C4-2B (cell line): ENCODE measurements around the gene MUC6.
"Not testable (repeated sequence)": the region's sequence is repeated elsewhere in the genome, so short reads cannot be mapped to it uniquely, and the experiment has no call there.

Experiments used
- H3K27ac ChIP-seq: fragments of 450-650 bp; 2 replicates; pipeline ENCODE4 v1.5.1; 2017
- ZFX ChIP-seq: fragments of 450-650 bp; IDR thresholded peaks from 2 replicates; pipeline ENCODE4 v1.6.1; 2017
- TF ChIP-seq, protein P1 (sequence below): fragments of 450-650 bp; conservative IDR thresholded peaks from 2 replicates; pipeline ENCODE4 v1.5.1; 2017; ENCODE audit warnings: mild to moderate bottlenecking

The MUC6 gene

DNA sequence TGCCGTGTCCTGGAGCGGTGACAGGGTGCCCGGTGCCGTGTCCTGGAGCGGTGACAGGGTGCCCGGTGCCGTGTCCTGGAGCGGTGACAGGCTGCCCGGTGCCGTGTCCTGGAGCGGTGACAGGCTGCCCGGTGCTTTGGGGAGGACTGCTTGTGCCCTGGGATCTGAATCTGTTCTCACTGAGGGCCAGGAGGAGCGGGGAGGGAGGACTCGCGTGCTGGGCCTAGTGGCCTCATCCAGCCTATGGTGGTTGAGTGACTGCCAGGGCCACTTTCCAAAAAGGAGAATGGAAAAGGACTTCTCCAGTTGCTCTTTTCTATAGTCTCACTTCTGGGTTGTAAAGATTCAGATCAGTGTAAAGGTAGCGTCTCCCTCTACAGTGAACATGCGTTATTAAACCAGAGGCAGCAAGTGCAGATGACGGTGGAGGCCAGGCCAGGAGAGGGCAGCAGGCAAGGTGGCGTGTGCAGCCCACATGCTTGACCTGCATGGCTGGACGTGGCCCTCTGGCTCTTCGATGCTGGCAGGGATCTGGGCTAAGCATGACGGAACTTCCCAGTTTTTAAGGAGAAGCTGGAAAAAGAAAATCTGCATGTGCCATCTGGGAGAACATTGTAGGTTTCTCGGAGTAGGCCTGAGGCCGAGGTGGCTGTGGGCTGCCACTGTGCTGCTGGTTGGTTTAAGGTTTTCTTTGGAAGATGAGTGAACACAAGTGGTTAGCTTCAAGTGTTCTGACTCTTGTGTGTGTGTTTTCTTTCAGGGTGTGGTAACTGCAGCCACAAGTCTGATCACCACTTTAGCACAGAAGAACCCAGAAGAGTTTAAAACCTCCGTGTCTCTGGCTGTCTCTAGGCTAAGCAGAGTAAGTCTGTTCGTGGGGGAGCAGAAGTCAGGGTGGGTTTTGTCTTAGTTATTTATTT lies 55.8 kb downstream of the MUC6 start:
- no peak overlapping the region for H3K27ac ChIP-seq
- no peak for TF ChIP-seq ZFX
- TF ChIP-seq, protein P1, sequence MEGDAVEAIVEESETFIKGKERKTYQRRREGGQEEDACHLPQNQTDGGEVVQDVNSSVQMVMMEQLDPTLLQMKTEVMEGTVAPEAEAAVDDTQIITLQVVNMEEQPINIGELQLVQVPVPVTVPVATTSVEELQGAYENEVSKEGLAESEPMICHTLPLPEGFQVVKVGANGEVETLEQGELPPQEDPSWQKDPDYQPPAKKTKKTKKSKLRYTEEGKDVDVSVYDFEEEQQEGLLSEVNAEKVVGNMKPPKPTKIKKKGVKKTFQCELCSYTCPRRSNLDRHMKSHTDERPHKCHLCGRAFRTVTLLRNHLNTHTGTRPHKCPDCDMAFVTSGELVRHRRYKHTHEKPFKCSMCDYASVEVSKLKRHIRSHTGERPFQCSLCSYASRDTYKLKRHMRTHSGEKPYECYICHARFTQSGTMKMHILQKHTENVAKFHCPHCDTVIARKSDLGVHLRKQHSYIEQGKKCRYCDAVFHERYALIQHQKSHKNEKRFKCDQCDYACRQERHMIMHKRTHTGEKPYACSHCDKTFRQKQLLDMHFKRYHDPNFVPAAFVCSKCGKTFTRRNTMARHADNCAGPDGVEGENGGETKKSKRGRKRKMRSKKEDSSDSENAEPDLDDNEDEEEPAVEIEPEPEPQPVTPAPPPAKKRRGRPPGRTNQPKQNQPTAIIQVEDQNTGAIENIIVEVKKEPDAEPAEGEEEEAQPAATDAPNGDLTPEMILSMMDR: no peak

DNA sequence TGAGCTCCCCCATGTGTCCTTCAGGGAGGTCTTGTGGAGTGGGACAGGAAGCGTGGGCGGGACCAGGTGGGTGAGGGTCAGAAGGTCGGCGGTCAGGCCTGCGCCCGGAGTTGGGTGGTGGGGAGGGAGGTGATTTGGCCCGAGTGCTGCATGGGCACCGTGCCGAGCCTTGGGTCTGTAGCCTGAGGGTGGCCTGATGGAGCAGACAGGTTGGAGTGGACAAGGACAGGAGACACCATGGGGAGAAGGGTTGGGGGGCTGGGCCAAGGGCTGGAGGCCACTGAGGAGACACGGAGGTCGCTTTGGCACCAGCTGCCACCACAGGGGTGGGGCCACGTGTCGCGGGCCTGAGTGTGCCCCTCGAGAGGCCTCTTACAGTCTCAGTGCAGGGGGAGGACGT lies 57.7 kb downstream of the MUC6 start:
- TF ChIP-seq, protein P1: no peak
- no peak for TF ChIP-seq ZFX
- no peak overlapping the region for H3K27ac ChIP-seq

- TF ChIP-seq, protein P1: no peak
- no peak for TF ChIP-seq ZFX
- no peak overlapping the region for H3K27ac ChIP-seq
Measured at GRCh38 chr11:977830-978720, 58.4 kb downstream of the MUC6 start.

DNA sequence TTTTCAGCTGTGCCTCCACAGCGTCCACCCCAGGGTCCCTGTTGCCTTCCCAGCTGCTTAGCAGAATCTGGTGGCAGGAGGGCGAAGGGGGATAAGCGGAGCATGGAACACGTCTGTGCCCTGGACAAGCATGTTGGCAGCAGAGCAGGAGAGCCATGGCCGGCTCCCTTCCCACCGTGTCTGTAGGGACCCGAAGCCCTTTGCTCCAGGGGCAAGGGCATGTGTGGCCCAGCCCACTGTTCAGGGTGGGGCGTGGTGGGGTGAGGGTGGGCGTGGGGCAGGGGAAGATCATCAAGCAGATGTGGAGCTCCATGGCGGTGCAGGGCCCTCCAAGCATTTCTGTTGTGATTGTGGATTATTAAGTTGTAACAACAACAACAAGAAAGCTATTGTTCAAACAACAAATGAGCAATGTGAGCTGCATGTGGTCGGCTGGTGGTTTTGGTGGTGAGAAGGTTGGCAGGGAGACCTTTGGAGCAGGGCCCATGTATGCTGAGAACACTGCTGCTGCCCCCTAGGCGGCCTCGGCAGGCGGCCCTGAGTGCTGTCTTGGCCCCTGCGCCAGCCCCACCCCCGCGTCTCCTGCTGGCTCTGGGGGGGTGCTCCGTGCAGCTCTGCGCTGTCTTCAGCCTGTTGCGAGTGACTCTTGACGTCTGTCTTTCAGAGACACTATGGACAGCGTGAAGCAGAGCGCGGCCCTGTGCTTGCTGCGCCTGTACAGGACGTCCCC lies 59.9 kb downstream of the MUC6 start:
- H3K27ac ChIP-seq: no peak overlapping the region
- no peak for TF ChIP-seq ZFX
- TF ChIP-seq, protein P1: no peak

- H3K27ac ChIP-seq: no peak overlapping the region
- TF ChIP-seq, protein P1: no peak
- no peak for TF ChIP-seq ZFX
Measured at GRCh38 chr11:975827-976226, 60.7 kb downstream of the MUC6 start.

DNA sequence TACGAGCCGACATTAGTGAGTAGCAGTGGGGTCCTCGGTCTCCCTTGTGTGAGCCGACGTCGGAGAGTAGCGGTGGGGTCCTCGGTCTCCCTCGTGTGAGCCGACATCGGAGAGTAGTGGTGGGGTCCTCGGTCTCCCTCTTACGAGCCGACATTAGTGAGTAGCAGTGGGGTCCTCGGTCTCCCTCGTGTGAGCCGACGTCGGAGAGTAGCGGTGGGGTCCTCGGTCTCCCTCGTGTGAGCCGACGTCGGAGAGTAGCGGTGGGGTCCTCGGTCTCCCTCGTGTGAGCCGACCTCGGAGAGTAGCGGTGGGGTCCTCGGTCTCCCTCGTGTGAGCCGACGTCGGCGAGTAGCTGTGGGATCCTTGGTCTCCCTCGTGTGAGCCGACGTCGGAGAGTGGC lies 61.1 kb downstream of the MUC6 start:
- not testable (repeated sequence) for H3K27ac ChIP-seq

DNA sequence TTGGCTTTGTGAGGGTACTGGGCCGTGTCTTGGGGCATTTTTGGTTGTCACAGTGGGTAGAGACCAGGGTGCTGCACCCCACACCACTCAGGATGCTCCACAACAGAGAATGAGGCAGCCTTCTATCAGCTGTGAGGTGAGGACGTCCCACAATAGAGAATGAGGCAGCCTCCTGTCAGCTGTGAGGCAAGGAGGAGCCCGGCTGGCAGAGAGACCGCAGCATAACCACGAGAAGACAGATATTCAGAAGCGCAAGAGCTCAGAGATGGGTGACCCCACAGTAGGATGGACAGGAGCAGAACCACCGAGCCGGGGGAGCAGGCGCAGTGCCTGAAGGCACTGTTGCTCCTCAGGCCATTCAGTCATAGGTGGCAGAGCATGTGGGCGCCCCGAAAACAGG lies 63.3 kb downstream of the MUC6 start:
- no peak overlapping the region for H3K27ac ChIP-seq
- TF ChIP-seq, protein P1: no peak
- no peak for TF ChIP-seq ZFX
